Caco-2 (cell line): ENCODE results near the gene IL1RAPL2. TPM values are rescaled to one million over a fixed set of nuclear protein-coding genes. Genes with fewer than 3 reads are reported as not detected.

ENCODE experiments used
- BruUV-seq: library from RNA; stranded (reverse); fragments of 400-500 nt; replicated peaks from 2 replicates; lab custom pipeline; 2021; lab: Mats Ljungman, UMichigan
- CTCF ChIA-PET: fragments of 300-600 bp; sonication (Branson Sonifier 250); formaldehyde crosslinking; loops from one replicate; lab custom pipeline; 2022; ENCODE audit warnings: antibody characterized with exemption; lab: Charles Lee
- POLR2A ChIA-PET: fragments of 300-600 bp; sonication (Branson Sonifier 250); formaldehyde crosslinking; loops from one replicate; lab custom pipeline; 2022; ENCODE audit warnings: antibody characterized with exemption; lab: Charles Lee
- DNase-seq, 2 experiments: peaks; one replicate each; pipeline versions ENCODE4 v3.0.0 to v3.0.0-alpha.2; 2020 to 2022
- H3K27me3 ChIP-seq: replicated peaks from 2 replicates; pipeline ENCODE4 v1.6.0; 2011; ENCODE audit warnings: low read length; ENCODE audit not compliant: control insufficient read depth, insufficient read depth
- H3K36me3 ChIP-seq: 2 replicates; pipeline ENCODE4 v1.5.1; 2011; ENCODE audit warnings: low read length; ENCODE audit not compliant: control insufficient read depth, insufficient read depth
- H3K4me1 ChIP-seq: fragments of 250-450 bp; sonication (Bioruptor Pico); 2 replicates; pipeline ENCODE4 v1.5.1; 2020; ENCODE audit warnings: mild to moderate bottlenecking
- H3K4me3 ChIP-seq: 2 replicates; pipeline ENCODE4 v1.5.1; 2011; ENCODE audit warnings: low read depth, mild to moderate bottlenecking, control low read depth, low read length
- H3K9me3 ChIP-seq: fragments of 250-450 bp; sonication (Bioruptor Pico); 2 replicates; pipeline ENCODE4 v1.5.1; 2020; ENCODE audit warnings: mild to moderate bottlenecking, moderate library complexity
- H3K27ac Mint-ChIP-seq: one replicate; pipeline ENCODE4 v1.8.0; 2022; ENCODE audit warnings: mixed read lengths; ENCODE audit not compliant: unreplicated experiment
- H3K27me3 Mint-ChIP-seq: one replicate; pipeline ENCODE4 v1.8.0; 2022; ENCODE audit warnings: mixed read lengths; ENCODE audit not compliant: insufficient read depth, unreplicated experiment
- H3K36me3 Mint-ChIP-seq: one replicate; pipeline ENCODE4 v1.8.0; 2022; ENCODE audit warnings: mild to moderate bottlenecking, mixed read lengths; ENCODE audit not compliant: insufficient read depth, unreplicated experiment
- H3K4me1 Mint-ChIP-seq: one replicate; pipeline ENCODE4 v1.8.0; 2022; ENCODE audit warnings: low read depth, mixed read lengths; ENCODE audit not compliant: unreplicated experiment
- H3K4me3 Mint-ChIP-seq: one replicate; pipeline ENCODE4 v1.8.0; 2022; ENCODE audit warnings: mild to moderate bottlenecking, moderate library complexity, mixed read lengths; ENCODE audit not compliant: unreplicated experiment
- H3K9me3 Mint-ChIP-seq: one replicate; pipeline ENCODE4 v1.8.0; 2022; ENCODE audit warnings: mixed read lengths; ENCODE audit not compliant: unreplicated experiment
- CTCF ChIP-seq, 2 experiments: fragments of 200-600 bp in 1 of 2; IDR thresholded peaks; 1 replicate in 1 of 2; 2 replicates in 1 of 2; pipeline versions ENCODE4 v1.5.1 to v1.8.0; 2011 to 2022; ENCODE audit warnings: antibody characterized with exemption in 1 of 2, control low read depth in 1 of 2, inconsistent platforms in 1 of 2, low read depth in 1 of 2, low read length in 1 of 2, mild to moderate bottlenecking in 1 of 2, moderate library complexity in 1 of 2; ENCODE audit not compliant: insufficient read depth in 1 of 2, severe bottlenecking in 1 of 2, unreplicated experiment in 1 of 2
- intact Hi-C: fragments of 100-400 bp; cut with micrococcal nuclease; formaldehyde crosslinking; loops from one replicate; pipeline ENCODE4 v1.10.0; 2022; ENCODE audit not compliant: unreplicated experiment
- total RNA-seq: library from RNA; stranded (reverse); gene quantifications from 2 replicates; pipeline ENCODE4 v1.2.3, GENCODE V29; 2022

Gene IL1RAPL2
- total RNA-seq, 1 experiment from 2014 or later, result not detected

GRCh38 chrX:105650986-105651385 lies 1085.0 kb downstream of the IL1RAPL2 start:
- Histone ChIP-seq H3K36me3 (no peaks in the 10 kb centered on the region), H3K4me3 (no peak overlapping the region), H3K4me1 (no peaks in the 10 kb centered on the region), H3K9me3 (no peaks in the 10 kb centered on the region), H3K27me3 (no peaks in the 10 kb centered on the region)
- Mint-ChIP-seq H3K4me1 (no peaks in the 10 kb centered on the region), H3K4me3 (no peak overlapping the region), H3K36me3 (no peaks in the 10 kb centered on the region), H3K9me3 (no peaks in the 10 kb centered on the region), H3K27me3 (peaks cover 3% of the 10 kb centered on the region), H3K27ac (no peak overlapping the region)
- CTCF ChIA-PET, result no interaction called here
- POLR2A ChIA-PET, result no interaction called here
- BruUV-seq, result no TSS peak
- no peak for TF ChIP-seq CTCF (IDR thresholded peaks at IDR 0.05; ENCODE audit: insufficient read depth in 1 of 2, low read depth in 1 of 2, low read length in 1 of 2, severe bottlenecking in 1 of 2, unreplicated experiment in 1 of 2)
- intact Hi-C loops, result no loop called here
- no peak for DNase-seq

DNA sequence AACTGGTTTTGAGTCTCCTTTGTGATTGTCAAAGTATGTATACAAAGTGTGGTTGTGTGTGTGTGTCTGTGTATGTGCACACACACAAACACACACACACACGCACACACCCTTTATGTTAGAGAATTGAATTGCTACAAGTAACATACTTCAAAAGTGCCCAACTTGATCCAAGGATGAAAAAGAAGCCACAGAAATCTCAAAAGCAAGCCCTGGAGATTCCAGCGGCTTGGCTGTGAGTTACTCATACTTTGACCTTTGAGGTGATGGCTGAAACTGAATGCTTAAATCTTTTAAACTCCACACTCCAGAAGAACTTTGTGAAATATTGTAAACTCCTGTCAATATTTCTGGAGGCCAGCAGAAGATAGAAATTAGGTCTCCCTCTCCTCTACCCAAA lies 1087.9 kb downstream of the IL1RAPL2 start:
- Mint-ChIP-seq H3K27me3 (peaks cover 3% of the 10 kb centered on the region), H3K4me3 (no peak overlapping the region), H3K36me3 (no peaks in the 10 kb centered on the region), H3K9me3 (no peaks in the 10 kb centered on the region), H3K27ac (no peak overlapping the region), H3K4me1 (no peaks in the 10 kb centered on the region)
- intact Hi-C loops, result no loop called here
- no peaks in the 10 kb centered on the region for H3K9me3 ChIP-seq
- H3K36me3 ChIP-seq, result no peaks in the 10 kb centered on the region
- TF ChIP-seq CTCF (IDR thresholded peaks at IDR 0.05; ENCODE audit: insufficient read depth in 1 of 2, low read depth in 1 of 2, low read length in 1 of 2, severe bottlenecking in 1 of 2, unreplicated experiment in 1 of 2), result no peak
- no peaks in the 10 kb centered on the region for H3K27me3 ChIP-seq
- POLR2A ChIA-PET, result no interaction called here
- no peak overlapping the region for H3K4me3 ChIP-seq
- H3K4me1 ChIP-seq, result no peaks in the 10 kb centered on the region
- no TSS peak for BruUV-seq
- DNase-seq, result no peak
- CTCF ChIA-PET, result no interaction called here

DNA sequence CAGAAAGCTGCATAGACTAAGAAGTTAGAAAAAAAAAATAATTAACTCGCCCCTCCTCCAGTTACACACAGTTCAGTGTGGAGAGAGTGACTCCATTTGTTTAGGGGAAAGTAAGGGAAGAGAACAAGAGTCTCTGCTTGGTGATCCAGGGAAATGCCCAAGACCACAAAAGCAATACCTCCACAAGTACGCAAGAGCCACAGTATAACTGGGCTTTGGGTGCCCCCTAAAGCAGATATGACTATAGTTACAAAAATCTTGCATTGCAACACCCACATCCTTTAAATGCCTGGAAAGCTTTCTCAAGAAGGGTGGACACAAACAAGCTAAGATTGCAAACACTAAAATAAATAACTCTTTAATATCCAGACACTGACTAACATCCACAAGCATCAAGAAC lies 1092.1 kb downstream of the IL1RAPL2 start:
- Mint-ChIP-seq H3K27ac (no peak overlapping the region), H3K27me3 (peaks cover 3% of the 10 kb centered on the region), H3K4me1 (no peaks in the 10 kb centered on the region), H3K9me3 (no peaks in the 10 kb centered on the region), H3K36me3 (no peaks in the 10 kb centered on the region), H3K4me3 (no peak overlapping the region)
- ChIA-PET POLR2A (no interaction called here), CTCF (no interaction called here)
- Histone ChIP-seq H3K4me3 (no peak overlapping the region), H3K4me1 (no peaks in the 10 kb centered on the region), H3K9me3 (no peaks in the 10 kb centered on the region), H3K27me3 (no peaks in the 10 kb centered on the region), H3K36me3 (no peaks in the 10 kb centered on the region)
- no peak for DNase-seq
- no TSS peak for BruUV-seq
- intact Hi-C loops, result no loop called here
- TF ChIP-seq CTCF (IDR thresholded peaks at IDR 0.05; ENCODE audit: insufficient read depth in 1 of 2, low read depth in 1 of 2, low read length in 1 of 2, severe bottlenecking in 1 of 2, unreplicated experiment in 1 of 2), result no peak
